HG03095 (cell line): ENCODE measurements around the gene CREB3.

Source experiments
- ATAC-seq: cut with Tn5 transposase; IDR thresholded peaks from one replicate; pipeline ENCODE4 v1.9.1; 2021; ENCODE audit warnings: moderate library complexity; ENCODE audit not compliant: unreplicated experiment

The CREB3 gene

DNA sequence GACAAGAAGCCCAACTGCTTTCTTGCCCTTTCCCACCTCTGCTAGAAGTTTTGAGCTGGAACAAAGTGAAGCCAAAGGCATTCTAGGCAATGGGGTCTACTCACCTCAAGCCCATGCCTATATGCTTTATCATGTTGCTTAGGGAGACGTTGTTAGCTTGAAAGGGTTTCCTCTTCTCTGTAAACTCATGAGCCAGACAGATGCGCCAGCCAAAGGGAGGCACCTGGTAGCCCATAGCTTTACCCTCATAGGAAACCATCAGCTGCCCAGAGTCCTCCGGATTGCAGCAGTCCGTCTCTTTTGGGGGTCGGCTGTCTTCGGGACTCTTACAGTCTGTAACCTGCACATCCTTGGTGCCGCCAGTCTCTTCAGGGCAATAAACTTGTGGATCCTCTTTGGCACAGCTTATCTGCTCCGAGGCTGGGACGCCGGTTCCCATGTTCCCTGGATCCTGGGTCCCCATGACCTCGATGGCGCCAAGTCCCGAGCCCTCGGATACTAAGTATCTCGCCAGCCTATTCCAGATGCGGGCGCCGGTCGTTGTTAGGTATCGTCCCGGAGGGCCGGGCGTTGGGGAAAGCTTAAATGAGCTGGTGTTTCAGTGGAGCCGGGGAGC is 15.9 kb downstream of the CREB3 start:
- ATAC-seq: no peak

DNA sequence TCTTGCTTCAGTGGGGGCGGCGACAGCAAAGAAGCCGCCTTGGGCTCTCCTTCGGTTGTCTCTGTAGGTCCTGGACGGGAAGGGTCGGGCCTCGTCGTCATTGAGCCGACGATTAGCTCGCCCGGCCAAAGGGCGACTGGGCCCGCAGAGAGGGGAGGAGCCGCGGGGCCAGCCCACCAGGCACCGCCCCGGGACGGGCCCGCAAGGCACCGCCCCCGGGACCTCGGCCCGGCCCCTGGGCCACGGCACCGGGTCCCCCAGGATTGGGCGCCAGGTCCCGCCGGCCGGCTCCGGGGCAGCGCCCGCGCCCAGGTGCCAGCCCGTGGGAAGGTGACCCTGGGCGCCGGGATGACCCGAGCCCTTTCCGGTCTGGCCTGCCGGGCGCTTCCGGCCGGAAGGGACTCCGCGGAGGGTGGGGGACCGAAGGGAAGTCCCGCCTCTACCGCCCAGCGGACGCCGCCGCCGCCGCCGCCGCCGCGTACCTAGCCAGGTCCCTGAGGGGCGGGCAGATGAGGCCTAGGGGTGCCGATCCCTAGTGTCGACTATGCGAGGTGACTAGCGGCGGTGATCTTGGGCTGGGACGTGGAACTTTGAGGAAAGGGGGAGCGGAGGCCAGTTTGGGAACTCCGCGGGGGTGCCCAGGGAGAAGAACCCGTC is 16.5 kb downstream of the CREB3 start, which contains the start of the genes GBA2 and RGP1:
TSS of gene GBA2 (minus strand) at position 371 of the 657 bp plus-strand sequence. CDS start 524 bp downstream, outside the sequence.
TSS of gene RGP1 (plus strand) at position 430 of the 657 bp plus-strand sequence. CDS start 469 bp downstream, outside the sequence.
- ATAC-seq: peak; percentile 72

- ATAC-seq: peak; percentile 31
Observed at GRCh38 chr9:35749515-35750255, 17.2 kb downstream of the CREB3 start.

DNA sequence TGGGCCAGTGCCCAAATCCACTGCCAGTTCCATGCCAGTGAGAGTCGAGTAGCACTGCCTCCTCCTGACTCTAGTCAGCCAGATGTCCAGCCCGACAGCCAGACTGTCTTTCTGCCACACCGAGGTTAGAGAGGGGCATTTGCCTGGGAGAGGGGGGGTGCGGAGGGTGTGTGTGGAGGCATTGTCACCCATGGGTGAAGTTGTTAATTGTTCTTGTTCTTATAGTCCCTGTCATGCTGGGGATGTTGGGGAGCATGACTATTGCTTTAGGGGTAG is 17.7 kb downstream of the CREB3 start:
- ATAC-seq: no peak

DNA sequence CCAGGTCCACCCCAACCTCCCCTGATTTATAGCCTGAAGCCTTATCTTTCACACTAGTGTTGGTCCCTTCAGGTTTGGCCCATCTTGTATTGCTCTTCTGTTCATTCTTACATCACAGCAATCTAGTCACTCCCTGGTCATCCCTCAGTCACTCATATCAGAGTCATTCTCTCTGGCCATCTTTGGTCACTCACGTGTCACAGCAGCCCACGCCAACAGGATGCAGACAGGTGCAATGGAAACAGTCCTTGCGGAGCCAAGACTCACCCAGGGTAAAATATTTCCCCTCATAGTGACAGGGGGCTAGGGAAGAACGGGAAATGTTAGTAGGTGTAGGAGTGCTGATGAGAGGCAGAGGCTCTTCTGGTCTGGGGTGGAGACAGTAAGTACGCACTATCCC is 21.0 kb downstream of the CREB3 start:
- ATAC-seq: no peak

GRCh38 chr9:35754264-35754663 is 21.8 kb downstream of the CREB3 start, which contains the start of gene MSMP:
Gene MSMP (minus strand): TSS chr9:35754276. CDS start chr9:35754129, 147 bp downstream.
- ATAC-seq: no peak

GRCh38 chr9:35755071-35755470 is 22.6 kb downstream of the CREB3 start:
- no peak for ATAC-seq

DNA sequence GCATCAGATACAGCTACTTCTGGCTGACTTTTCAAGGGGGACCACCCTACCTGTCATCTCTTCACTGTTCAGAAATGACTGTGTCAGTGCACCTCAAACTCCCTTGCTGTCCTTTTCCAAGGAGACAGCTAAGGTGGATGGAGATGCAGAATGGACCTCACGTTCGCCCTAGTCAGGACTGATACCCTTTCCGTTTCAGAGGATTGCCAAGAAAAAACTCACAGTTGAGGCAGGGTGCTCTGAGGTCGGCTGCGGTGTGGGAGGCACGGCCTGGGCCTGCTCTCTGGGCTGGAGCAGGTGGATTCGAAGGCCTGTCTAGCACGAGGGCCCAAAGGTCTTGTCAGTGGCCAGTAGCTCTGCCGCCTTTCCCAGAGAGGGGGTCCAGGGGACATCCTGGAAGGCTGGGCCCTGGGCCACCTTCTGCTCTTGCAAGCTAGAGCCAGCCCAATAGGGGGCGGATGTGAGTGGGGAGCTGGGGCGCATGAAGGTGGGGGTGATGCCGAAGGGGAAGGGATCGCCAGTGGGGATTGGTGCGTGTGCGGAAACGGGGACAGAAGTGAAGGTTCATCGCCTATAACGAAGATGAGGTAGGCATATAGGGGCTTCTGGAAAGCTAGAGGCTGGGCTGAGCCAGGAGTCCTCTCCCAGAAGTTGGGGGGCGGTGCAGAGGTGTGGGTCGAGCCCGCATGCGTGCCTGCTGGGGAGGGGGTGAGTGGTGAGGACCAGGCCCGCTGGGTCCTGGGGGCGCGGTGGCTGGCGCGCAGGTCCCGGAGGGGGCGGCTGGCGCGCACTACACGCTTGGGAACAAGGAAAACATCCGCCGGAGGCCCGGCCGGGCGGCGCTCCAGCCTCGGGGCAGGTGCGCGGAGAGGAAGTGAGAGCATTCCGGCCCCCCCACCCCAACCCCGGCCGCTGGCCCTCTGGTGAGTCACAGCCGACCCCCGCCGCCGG is 24.1 kb downstream of the CREB3 start:
- ATAC-seq: peak; percentile 52

DNA sequence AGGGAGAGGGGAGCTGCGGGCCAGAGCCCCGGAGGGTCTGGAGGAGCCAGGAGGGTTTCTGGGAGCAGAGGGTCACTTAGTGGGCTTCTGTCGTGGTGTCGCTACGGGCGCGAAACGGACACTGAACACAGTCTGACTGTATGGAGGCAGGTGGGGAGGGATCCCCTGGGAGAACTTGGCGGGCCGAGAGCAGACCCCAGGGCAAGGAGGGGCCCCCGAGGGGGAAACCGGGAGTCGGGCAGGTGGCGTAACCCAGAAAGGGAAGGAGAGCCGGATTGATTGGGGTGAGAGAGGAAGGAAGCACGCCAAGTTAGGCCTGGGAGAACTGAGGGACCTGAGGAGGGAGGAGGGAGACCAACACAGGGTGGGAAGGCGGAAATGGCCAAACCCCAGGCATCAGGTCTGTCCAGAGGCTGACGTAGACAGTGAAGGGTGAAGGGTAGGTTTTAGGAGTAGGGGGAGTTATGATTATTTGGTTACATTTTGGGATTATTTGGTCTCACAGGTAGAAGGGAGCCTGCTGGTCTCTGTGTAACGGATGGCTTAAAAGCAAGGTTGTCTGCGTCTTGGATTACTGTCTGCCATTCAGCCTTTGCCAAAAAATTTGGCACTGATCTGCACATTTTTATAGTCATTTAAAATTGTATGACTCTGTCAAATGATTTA is 24.9 kb downstream of the CREB3 start:
- ATAC-seq: peak; percentile 42

DNA sequence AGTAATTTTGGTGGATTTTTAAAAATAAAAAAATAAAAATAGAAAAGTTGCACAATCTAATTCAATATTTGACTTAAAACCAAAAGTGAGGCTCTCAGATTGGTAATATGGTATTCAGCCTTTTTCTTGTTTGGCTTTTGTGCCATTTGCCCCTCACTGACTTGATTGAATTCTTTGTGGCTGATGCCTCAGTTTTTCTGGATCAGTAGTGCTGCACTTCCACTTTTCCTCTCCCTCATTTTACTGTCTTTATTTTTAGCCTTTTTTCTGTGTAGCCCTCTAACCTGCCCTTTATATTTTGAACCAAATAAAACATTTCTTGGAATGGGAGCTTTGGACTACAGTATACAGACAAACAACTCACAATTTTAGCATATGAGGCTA is 25.4 kb downstream of the CREB3 start:
- no peak for ATAC-seq

DNA sequence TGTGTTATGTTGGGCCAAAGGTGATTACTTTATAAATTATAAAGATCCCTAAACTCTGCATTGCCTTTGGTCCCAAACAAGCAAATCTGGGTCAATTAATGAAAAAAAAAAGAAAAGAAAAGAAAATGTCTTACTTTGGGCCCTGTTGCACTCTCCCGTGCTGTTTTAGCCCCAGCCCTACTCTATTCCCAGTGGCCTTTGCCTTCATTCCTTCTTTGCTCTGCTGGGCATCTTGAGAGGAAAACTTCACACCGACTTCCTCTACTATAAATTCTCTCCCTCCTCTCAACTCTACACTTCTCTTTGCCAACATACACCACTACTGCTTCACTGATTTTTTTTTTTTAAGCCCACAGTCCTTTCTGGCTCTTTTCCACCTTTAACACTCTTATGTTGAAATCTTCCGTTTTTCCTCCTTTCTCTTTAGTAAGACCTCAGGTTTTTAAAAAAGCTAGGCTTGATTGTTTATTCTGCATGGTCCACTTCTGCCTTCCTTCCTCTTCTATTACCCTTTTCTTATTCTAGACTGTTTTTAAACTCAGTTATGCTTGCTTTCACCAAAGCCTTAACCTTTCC is 26.1 kb downstream of the CREB3 start:
- ATAC-seq: no peak

- ATAC-seq: no peak
Observed at GRCh38 chr9:35759795-35760194, 27.3 kb downstream of the CREB3 start.

DNA sequence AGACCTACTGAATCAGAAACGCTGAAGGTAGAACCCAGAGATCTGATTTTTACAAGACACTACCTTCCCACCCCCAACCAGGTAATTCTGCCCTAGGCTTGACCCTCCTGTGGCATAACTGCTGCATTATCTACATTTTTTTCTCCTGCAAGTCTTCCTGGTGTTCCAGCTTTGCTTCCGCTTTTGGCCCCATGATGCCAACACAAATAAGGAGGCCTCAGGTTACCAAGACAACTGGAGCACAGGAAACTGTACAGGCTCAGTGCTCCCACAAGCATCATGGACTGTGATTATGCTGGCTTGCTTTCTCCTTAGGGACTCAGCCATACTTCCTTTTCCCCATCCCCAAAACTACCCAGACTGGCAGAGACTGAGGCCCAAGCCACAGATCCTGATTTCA is 28.2 kb downstream of the CREB3 start:
- ATAC-seq: no peak

- no peak for ATAC-seq
Observed at GRCh38 chr9:35763181-35763580, 30.7 kb downstream of the CREB3 start.

DNA sequence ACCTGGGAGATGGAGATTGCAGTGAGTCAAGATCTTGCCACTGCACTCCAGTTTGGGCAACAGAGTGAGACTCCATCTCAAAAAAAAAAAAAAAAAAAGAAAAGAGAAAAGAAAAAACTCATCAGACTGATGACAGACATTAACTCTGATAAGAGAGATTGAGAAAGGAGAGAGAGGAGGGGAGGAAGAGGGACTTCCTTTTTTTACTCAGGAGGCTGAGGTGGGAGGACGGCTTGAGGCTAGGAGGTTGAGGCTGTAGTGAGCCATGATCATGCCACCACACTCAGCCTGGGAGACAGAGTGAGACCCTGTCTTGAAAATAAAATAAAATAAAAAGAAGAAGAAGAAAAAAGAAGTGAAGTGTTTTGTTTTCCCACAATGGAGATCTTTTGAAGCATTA is 31.3 kb downstream of the CREB3 start:
- no peak for ATAC-seq

DNA sequence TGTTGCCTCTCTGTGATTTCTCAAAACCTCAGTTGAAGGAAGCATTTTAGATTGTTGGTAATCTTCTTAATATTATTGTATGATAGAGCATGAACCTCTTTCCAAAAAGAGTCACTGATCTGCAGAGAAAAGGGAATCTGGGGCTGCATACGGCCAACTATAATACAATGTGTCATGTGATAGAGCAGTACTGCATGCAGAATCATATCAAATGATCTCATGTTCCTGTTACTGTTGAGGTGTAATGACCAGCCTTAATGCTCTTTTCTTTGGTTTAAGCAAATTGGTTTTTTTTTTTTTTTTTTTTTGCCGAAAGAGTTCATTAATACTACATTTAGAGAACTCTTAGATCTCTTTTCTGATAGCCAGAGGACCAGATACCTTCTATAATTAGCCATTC is 34.5 kb downstream of the CREB3 start:
- no peak for ATAC-seq

DNA sequence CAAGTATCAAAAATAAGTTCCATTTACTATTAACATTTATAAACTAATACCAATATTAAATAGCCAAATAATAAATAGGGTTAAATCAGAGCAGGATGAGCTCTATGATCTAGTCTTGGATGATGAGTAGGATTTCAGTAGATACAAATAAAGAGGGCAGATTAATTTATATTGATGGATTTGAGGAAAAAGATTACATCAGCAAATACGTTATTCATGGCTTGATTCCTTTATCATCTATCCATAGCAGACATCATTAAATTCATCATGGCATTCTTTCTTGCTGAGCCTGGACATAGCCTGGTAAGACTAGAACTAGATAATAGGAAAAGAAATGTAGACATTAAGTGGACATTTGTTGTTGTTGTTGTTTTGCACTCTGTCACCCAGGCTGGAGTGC is 35.0 kb downstream of the CREB3 start:
- no peak for ATAC-seq

- ATAC-seq: no peak
Observed at GRCh38 chr9:35769763-35770162, 37.3 kb downstream of the CREB3 start.

DNA sequence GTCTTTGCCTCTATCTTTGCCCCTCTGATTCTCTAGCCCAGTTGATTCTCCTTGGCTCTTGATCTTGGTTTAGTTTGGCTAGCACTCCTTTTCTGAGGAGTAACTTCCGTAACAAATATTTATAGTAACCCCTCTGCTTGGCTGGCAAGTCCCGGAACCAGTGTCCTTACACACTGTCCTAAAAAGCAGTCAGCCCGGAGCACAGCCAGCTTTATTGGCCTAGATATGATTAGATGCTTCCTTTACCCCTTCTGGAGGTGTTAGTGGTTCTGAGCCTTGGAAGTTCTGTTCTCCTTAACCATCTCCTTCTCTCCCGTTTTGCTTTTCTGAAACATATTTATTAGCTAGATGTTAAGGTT is 38.6 kb downstream of the CREB3 start:
- no peak for ATAC-seq

GRCh38 chr9:35771534-35771933 is 39.1 kb downstream of the CREB3 start:
- ATAC-seq: no peak
